Measurements from ENCODE around the gene SLC35D3.

GRCh38 chr6:136964398-136964797 is 42.3 kb downstream of the SLC35D3 start:
- TF ChIP-seq, protein P1, sequence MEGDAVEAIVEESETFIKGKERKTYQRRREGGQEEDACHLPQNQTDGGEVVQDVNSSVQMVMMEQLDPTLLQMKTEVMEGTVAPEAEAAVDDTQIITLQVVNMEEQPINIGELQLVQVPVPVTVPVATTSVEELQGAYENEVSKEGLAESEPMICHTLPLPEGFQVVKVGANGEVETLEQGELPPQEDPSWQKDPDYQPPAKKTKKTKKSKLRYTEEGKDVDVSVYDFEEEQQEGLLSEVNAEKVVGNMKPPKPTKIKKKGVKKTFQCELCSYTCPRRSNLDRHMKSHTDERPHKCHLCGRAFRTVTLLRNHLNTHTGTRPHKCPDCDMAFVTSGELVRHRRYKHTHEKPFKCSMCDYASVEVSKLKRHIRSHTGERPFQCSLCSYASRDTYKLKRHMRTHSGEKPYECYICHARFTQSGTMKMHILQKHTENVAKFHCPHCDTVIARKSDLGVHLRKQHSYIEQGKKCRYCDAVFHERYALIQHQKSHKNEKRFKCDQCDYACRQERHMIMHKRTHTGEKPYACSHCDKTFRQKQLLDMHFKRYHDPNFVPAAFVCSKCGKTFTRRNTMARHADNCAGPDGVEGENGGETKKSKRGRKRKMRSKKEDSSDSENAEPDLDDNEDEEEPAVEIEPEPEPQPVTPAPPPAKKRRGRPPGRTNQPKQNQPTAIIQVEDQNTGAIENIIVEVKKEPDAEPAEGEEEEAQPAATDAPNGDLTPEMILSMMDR (IDR thresholded peaks at IDR 0.05): no peak
- TF ChIP-seq POLR2AphosphoS5 (IDR thresholded peaks at IDR 0.05; ENCODE audit: insufficient read depth in 1 of 2, low read depth in 1 of 2) (no peak), POLR2A (IDR thresholded peaks at IDR 0.05) (no peak)
